Cardiac septum (tissue), 1 donor: Measurements from ENCODE around the gene CKB. TPM values are rescaled to one million over a fixed set of nuclear protein-coding genes. Genes with fewer than 3 reads are reported as not detected.
A peak's percentile ranks its signal among the peaks of the same experiment; 100 is the strongest.
"Not testable (repeated sequence)": the region's sequence is repeated elsewhere in the genome, so short reads cannot be mapped to it uniquely, and the experiment has no call there.

Source experiments
- DNase-seq: peaks from one replicate; pipeline ENCODE4 v3.0.0-alpha.2; 2020; ENCODE audit warnings: low spot score
- intact Hi-C: fragments of 100-400 bp; cut with DNase I; formaldehyde crosslinking; loops from one replicate; pipeline ENCODE4 v1.14.0; 2022
- total RNA-seq: library from RNA; stranded (reverse); fragmentation: NEBNext Ultra II Directional; extraction: Animal tissue kit (Norgen Biotek cat#: 25700); gene quantifications from one replicate; pipeline ENCODE4 v1.2.1, GENCODE V29; 2021
- donor health status: DM: no; HTN: no; CAD: no.

Gene CKB
- total RNA-seq, 1 donor from 2014 or later: 327 TPM

DNA sequence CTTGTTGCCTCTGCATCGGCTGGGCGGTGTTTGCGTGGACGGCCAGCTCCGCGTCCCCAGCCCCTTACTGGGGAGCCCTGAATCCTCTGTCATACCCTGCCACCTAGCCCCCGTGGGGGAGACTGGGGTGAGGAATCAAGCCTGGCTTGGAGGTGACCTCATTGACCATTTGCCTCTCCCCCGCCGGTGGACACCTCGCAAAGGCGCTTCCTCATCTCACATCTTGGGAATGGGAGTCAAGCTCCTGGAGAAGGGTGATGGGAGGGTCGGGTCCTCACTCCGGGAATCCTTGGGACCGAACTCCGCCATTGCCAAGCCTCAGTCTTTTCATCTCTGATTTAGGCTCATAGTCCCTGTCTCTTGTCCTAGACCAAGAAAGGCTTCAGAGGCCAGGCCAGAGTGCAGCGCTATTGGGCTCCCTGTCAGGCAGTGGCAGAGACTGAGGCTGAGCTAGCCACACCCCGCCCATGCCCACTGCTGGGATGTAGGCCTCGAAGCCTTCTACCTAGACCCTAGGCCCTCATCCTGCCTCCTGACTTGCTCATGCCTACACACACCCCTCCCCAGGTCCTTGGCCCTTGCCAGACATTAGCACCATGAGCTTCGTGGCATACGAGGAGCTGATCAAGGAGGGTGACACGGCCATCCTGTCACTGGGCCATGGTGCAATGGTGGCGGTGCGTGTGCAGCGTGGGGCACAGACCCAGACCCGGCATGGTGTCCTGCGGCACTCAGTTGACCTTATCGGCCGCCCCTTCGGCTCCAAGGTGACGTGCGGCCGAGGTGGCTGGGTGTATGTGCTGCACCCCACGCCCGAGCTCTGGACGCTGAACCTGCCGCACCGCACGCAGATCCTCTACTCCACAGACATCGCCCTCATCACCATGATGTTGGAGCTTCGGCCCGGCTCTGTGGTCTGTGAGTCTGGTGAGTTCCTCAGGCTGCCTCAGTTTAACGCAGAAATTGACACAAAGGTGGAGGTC lies 7.0 kb upstream of the CKB start:
- intact Hi-C loops: no loop called here
- DNase-seq: no peak

DNA sequence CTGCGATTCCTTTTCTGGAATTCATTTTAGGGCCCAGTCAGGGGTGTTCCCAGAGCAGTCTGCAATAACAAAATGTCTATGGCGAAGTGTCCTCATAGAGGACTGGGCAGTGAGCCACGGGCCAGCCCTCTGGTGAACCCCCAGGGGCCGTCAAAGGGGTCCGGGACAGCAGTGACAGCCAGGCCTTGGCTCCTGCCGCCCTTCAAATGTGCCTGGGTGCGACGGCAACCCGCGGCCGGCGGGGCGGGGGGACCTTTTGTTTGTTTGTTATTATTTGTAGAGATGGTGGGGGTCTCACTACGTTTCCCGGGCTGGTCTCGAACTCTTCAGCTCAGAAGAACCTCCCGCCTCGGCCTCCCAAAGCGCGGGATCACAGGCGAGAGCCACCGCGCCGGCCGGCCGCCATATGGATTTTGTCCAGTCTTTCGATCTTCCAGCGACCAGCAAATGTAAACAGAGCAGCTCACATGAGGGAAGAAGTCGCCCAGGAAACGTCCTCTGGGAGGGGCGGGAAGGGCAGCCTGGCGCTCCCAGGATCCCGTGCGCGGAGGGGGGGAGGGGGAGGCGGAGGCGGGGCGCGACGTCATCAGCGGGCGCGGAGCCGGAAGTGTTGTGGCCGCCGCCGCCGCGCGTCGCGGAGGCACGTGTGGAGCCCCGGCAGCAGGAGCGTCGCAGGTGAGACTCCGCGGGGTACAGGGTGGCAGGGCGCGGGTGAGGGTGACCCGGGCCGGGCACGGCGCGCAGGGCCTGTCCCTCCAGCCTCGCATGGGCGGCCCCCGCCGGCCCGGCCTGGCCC lies 6.2 kb upstream of the CKB start, which contains the start of gene TRMT61A:
TSS of gene TRMT61A (plus strand) at position 610 of the 796 bp plus-strand sequence. CDS start 783 bp downstream, outside the sequence.
- peak; percentile 93 for DNase-seq
- intact Hi-C loops: no loop called here

GRCh38 chr14:103528146-103528586 lies 5.5 kb upstream of the CKB start:
- intact Hi-C loops: no loop called here

GRCh38 chr14:103527408-103528145 lies 4.9 kb upstream of the CKB start:
- DNase-seq: no peak
- intact Hi-C loops: no loop called here

More at GRCh38 chr14:103528146-103528586, 5.5 kb upstream of the CKB start:
- DNase-seq: no peak

DNA sequence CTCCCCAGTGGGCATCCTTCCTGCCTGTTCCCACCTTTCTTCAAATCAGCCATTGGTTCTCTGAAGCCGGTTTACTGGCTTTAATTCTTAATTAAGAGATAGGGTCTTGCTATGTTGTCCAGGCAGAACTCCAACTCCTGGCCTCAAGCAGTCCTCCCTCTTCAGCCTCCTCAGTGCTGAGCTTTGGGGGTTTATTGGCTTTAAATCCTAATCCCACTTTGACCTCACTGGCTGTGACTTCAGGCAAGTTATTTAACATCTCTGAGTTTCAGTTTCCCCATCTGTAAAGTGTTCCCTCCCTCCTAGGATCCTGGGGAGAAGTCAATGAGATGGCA lies 4.3 kb upstream of the CKB start:
- intact Hi-C loops: no loop called here
- DNase-seq: no peak

DNA sequence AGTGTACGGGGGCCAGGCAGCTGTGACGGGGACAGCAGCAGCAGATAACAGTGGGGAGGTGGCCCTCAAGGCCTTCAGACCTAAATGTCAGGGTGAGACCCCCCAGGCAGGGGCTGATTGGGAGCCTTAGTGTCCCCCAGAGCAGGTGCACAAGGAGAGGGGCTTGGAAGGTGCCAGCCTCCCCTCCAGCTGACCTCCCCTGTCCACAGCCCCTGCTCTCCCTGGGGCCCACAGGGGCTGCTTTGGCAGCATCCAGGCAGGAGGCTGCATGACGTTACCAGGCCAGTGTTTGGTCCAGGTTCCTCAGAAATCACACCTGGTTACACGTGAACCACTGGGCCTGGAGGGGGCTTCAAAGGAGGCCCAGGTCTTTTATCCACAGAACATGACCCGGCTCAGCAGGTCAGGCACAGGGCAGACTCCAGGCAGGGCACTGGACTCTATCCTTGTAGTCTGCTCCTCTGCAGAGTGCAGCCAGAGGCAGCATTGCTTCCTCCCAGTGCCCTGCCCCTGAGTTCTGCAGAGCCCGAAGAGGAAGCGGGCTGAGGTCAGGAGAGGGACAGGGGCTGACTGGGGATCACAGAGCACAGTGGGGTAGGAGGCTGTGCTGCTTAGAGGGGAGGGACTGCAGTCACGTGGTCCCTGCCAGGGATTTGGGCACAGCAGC lies 3.8 kb upstream of the CKB start:
- DNase-seq: no peak
- intact Hi-C loops: no loop called here

GRCh38 chr14:103525430-103526246 lies 3.0 kb upstream of the CKB start:
- intact Hi-C loops, DNase-seq: not testable (repeated sequence)

GRCh38 chr14:103524002-103524935 lies 1.6 kb upstream of the CKB start:
- intact Hi-C loops: no loop called here
- DNase-seq: no peak

- intact Hi-C loops: no loop called here
- no peak for DNase-seq
These were observed 935 bp upstream of the CKB start for GRCh38 chr14:103523575-103523954.

- intact Hi-C loops: no loop called here
- DNase-seq: peak; percentile 71
These were observed 573 bp downstream of the CKB start for GRCh38 chr14:103521951-103522563.

- DNase-seq: no peak
- intact Hi-C loops: no loop called here
These were observed 1.1 kb downstream of the CKB start for GRCh38 chr14:103521438-103521950.

DNA sequence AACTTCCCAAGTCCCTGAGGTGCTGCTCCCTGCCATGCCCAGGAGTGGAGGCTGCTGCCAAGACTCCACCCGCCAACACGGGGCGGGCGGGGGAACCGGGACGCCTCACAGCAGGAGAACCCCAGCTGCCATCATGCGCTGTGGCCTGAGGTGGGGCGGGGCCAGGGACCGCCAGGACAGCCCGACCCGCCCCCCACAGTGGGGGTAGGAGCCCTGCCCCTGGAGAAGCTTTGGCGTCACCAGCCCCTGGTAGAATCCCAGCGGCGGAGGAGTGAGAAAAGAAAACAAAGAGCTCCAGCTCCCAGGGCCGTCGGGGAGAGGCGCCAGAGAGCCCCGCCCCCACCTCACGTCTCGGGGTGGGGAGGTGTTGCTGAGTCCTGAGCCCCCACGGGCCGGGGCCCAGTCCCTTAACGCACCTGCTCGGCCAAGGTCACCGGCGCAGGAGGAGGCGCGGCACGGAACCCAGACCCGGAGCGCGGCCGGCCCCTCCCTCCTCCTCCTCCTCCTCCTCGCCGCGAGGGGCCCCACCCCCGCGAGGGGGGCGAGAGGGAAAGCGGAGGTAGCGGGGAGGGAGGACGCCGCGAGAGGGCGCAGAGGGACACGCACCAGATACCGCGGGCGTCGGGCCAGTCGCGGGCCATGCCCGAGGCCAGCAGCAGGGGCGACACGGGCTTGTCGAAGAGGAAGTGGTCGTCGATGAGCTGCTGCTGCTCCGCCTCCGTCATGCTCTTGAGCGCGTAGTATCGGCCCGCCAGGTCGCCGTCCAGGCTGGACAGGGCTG lies 1.8 kb downstream of the CKB start:
- intact Hi-C loops: no loop called here

DNA sequence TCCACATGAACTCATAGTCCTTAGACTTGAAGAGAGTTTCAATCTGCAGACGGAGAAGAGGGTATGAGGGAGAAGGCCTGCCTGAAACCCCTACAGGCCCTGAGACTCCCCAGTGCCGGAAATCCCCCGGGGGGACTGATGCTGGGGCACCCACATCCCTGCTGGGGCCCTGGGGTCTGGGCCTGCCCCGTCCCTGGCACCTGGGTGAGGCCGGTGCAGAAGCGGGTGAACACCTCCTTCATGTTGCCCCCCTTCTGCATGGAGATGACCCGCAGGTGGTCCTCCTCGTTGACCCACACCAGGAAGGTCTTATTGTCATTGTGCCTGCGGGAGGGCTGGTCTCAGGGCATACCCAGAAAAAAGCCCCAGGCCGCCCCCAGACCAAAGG lies 2.4 kb downstream of the CKB start:
- intact Hi-C loops: no loop called here
- peak; percentile 62 for DNase-seq

More for the DNA sequence above, 1.8 kb downstream of the CKB start:
- DNase-seq: peak; percentile 90

GRCh38 chr14:103519837-103520212 lies 2.8 kb downstream of the CKB start:
- no peak for DNase-seq
- intact Hi-C loops: loop anchor here (2.0 kb wide), 1 partner anchor 27 kb away; no protein-coding TSS in a partner anchor

- intact Hi-C loops: loop anchor here (2.0 kb wide), 1 partner anchor 28 kb away; no protein-coding TSS in a partner anchor
- peak; percentile 69 for DNase-seq
These were observed 3.4 kb downstream of the CKB start for GRCh38 chr14:103519043-103519836.
